CD4-positive, alpha-beta memory T cell (primary cell): ENCODE results near the gene TDRD9. TPM values are rescaled to one million over a fixed set of nuclear protein-coding genes. Genes with fewer than 3 reads are reported as not detected.

Source experiments
- CTCF ChIA-PET: fragments of 350-600 bp; sonication (Branson Sonifier 250); formaldehyde crosslinking; loops from one replicate; lab custom pipeline; 2021; ENCODE audit warnings: inconsistent platforms; ENCODE audit not compliant: partially characterized antibody; lab: Charles Lee
- POLR2A ChIA-PET: fragments of 350-600 bp; sonication (Branson Sonifier 250); formaldehyde crosslinking; loops from one replicate; lab custom pipeline; 2021; ENCODE audit not compliant: partially characterized antibody; lab: Charles Lee
- DNase-seq, 5 donors: peaks; one replicate each; pipeline versions ENCODE4 v3.0.0 to v3.0.0-alpha.2; 2020 to 2022; ENCODE audit warnings: mixed read lengths in 1 of 5
- H3K27ac ChIP-seq: one replicate; pipeline ENCODE4 v1.7.0; 2013; ENCODE audit warnings: low read depth, low read length
- H3K27me3 ChIP-seq: 2 replicates; pipeline ENCODE4 v1.7.0; 2013; ENCODE audit warnings: mild to moderate bottlenecking, low read length, moderate library complexity; ENCODE audit not compliant: insufficient read depth
- H3K36me3 ChIP-seq: 2 replicates; pipeline ENCODE4 v1.7.0; 2013; ENCODE audit warnings: mild to moderate bottlenecking, low read length, moderate library complexity; ENCODE audit not compliant: insufficient read depth
- H3K4me1 ChIP-seq: 2 replicates; pipeline ENCODE4 v1.7.0; 2013; ENCODE audit warnings: mild to moderate bottlenecking, low read length, moderate library complexity; ENCODE audit not compliant: insufficient read depth
- H3K4me3 ChIP-seq, 2 donors: one replicate each; pipeline ENCODE4 v1.7.0; 2013; ENCODE audit warnings: low read length in 2 of 2, mild to moderate bottlenecking in 1 of 2
- H3K9me3 ChIP-seq, 2 donors: one replicate each; pipeline ENCODE4 v1.7.0; 2013; ENCODE audit warnings: low read length in 2 of 2, control low read depth in 1 of 2; ENCODE audit not compliant: control insufficient read depth in 1 of 2
- H3K27ac Mint-ChIP-seq, 7 donors: one replicate each; pipeline ENCODE4 v1.8.0; 2020 to 2021; ENCODE audit warnings: mixed read lengths in 7 of 7, mild to moderate bottlenecking in 6 of 7, inconsistent platforms in 3 of 7, moderate library complexity in 3 of 7
- H3K27me3 Mint-ChIP-seq, 2 donors: one replicate each; pipeline ENCODE4 v1.8.0; 2020 to 2021; ENCODE audit warnings: mixed read lengths in 2 of 2
- H3K36me3 Mint-ChIP-seq, 2 donors: one replicate each; pipeline ENCODE4 v1.8.0; 2020 to 2021; ENCODE audit warnings: mixed read lengths in 2 of 2, inconsistent platforms in 1 of 2, mild to moderate bottlenecking in 1 of 2
- H3K4me1 Mint-ChIP-seq, 4 donors: one replicate each; pipeline ENCODE4 v1.8.0; 2020 to 2021; ENCODE audit warnings: mixed read lengths in 4 of 4, mild to moderate bottlenecking in 1 of 4
- H3K4me3 Mint-ChIP-seq, 8 donors: one replicate each; pipeline ENCODE4 v1.8.0; 2020 to 2021; ENCODE audit warnings: mixed read lengths in 8 of 8, mild to moderate bottlenecking in 7 of 8, moderate library complexity in 6 of 8, inconsistent platforms in 3 of 8
- H3K9me3 Mint-ChIP-seq, 8 donors: one replicate each; pipeline ENCODE4 v1.8.0; 2020 to 2021; ENCODE audit warnings: mixed read lengths in 8 of 8, mild to moderate bottlenecking in 5 of 8, inconsistent platforms in 3 of 8, moderate library complexity in 1 of 8
- intact Hi-C: fragments of 100-400 bp; cut with micrococcal nuclease; formaldehyde crosslinking; loops from one replicate; pipeline ENCODE4 v1.15.1; 2023
- polyA plus RNA-seq, 2 donors: library from polyadenylated mRNA; unstranded; fragments of 300-500 nt; fragmentation: Illumina TruSeq; gene quantifications; one replicate each; pipeline ENCODE4 v1.2.3, GENCODE V29; 2021
- total RNA-seq, 2 experiments: library from RNA; stranded (reverse); gene quantifications; one replicate each; pipeline ENCODE4 v1.2.3, GENCODE V29; 2021

Gene TDRD9
- total and polyA plus RNA-seq, 4 experiments from 2014 or later, result 0.28 to 1.2 (median 0.59) TPM

GRCh38 chr14:104092931-104093365 is 164.7 kb downstream of the TDRD9 start:
- no peaks in the 10 kb centered on the region for H3K9me3 Mint-ChIP-seq
- intact Hi-C loops, result no loop called here

DNA sequence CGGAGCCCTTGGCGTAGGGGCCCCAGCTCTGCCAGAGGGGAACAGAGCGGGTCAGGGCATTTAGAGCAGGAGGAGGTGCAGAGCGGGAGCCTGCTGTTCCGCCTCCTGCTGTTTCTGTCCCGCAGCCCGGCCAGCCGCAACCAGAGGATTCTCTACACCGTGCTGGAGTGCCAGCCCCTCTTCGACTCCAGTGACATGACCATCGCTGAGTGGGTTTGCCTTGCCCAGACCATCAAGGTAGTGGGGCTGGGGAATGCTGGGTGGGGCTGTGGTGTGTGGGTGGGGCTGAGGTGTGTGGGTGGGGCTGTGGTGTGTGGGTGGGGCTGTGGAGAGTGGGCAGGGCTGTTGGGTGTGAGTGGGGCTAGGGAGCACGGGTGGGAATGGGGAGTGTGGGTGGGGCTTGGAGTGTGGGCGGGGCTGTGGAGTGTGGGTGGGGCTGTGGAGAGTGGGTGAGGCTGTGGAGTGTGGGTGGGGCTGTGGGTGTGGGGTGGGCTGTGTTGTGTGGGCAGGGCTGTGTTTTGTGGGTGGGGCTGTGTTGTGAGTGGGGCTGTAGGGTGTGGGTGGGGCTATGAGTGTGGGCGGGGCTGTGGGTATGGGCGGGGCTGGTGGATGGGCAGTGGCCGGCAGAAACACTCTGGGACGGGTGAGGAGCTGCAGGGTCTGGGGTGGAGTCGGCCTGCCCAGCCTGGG is 165.3 kb downstream of the TDRD9 start:
- ChIA-PET CTCF (interaction anchor here (1.0 to 4.6 kb wide), 5 partner anchors 9 to 470 kb away, joined by 3 to 31 read pairs (median 3); no protein-coding TSS in a partner anchor), POLR2A (interaction anchor here (0.7 kb wide), 1 partner anchor 16 kb away, joined by 3 read pairs; no protein-coding TSS in a partner anchor)
- H3K4me3 Mint-ChIP-seq, result no peak overlapping the region
- intact Hi-C loops, result no loop called here
- H3K36me3 ChIP-seq, result no peaks in the 10 kb centered on the region
- H3K27me3 ChIP-seq, result no peaks in the 10 kb centered on the region
- no peaks in the 10 kb centered on the region for H3K9me3 Mint-ChIP-seq
- no peak overlapping the region for H3K4me3 ChIP-seq
- DNase-seq, result peak in 1 of 5 donors; percentile 50
- H3K36me3 Mint-ChIP-seq, result no peaks in the 10 kb centered on the region
- H3K27me3 Mint-ChIP-seq, result peaks cover 0 to 3% of the 10 kb centered on the region in 2 donors
- H3K4me1 Mint-ChIP-seq, result peaks cover 4 to 5% (median 4%) of the 10 kb centered on the region in 4 donors
- no peak overlapping the region for H3K27ac ChIP-seq
- H3K4me1 ChIP-seq, result peaks cover 8% of the 10 kb centered on the region
- H3K27ac Mint-ChIP-seq, result no peak overlapping the region
- H3K9me3 ChIP-seq, result no peaks in the 10 kb centered on the region

More at GRCh38 chr14:104092931-104093365, 164.7 kb downstream of the TDRD9 start:
- Histone ChIP-seq H3K27ac (no peak overlapping the region), H3K36me3 (no peaks in the 10 kb centered on the region), H3K4me1 (peaks cover 8% of the 10 kb centered on the region), H3K4me3 (no peak overlapping the region), H3K9me3 (no peaks in the 10 kb centered on the region), H3K27me3 (no peaks in the 10 kb centered on the region)
- H3K27me3 Mint-ChIP-seq, result peaks cover 0 to 3% of the 10 kb centered on the region in 2 donors
- H3K36me3 Mint-ChIP-seq, result no peaks in the 10 kb centered on the region
- no peak overlapping the region for H3K27ac Mint-ChIP-seq
- CTCF ChIA-PET, result interaction anchor here (4.6 kb wide), 1 partner anchor 15 kb away, joined by 31 read pairs; no protein-coding TSS in a partner anchor
- POLR2A ChIA-PET, result no interaction called here
- no peak for DNase-seq
- H3K4me3 Mint-ChIP-seq, result no peak overlapping the region
- peaks cover 4 to 5% (median 4%) of the 10 kb centered on the region in 4 donors for H3K4me1 Mint-ChIP-seq

DNA sequence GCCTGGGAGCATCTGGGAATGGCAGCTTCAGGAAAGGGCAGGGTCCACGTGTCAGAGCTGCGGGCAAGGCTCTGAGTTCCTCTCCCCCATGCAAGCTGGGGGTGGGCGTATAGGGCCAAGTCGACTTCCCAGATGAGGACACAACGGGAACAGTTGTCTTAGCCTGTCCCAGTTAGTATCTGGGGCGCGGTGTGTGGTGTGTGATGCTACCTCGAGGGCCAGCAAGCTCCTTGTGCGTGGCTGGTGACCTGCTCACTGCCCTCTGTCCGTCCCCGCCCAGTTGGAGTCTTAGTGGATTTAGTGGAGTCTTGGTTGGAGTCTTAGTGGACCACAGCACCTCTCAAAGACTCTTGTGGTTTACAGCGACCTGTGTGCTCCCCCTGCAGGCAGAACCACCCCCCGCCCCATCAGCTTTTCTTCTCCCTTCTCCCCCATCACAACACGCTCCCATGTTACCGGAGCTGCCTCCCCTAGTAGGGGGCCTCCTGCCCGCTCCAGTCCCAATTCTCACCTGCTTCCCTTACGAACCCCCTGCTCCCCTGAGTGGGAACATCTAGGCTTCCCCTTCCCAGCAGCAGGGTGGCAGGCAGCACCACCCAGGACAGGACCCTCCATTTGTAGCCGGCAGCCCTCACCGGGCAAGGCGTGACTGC is 165.9 kb downstream of the TDRD9 start:
- no peak overlapping the region for H3K27ac Mint-ChIP-seq
- H3K27me3 Mint-ChIP-seq, result peaks cover 0 to 3% of the 10 kb centered on the region in 2 donors
- H3K4me1 Mint-ChIP-seq, result peaks cover 4 to 5% (median 4%) of the 10 kb centered on the region in 4 donors
- DNase-seq, result peak in 1 of 5 donors; percentile 7
- Histone ChIP-seq H3K36me3 (no peaks in the 10 kb centered on the region), H3K27me3 (no peaks in the 10 kb centered on the region), H3K4me1 (peaks cover 8% of the 10 kb centered on the region), H3K27ac (no peak overlapping the region), H3K4me3 (no peak overlapping the region), H3K9me3 (no peaks in the 10 kb centered on the region)
- H3K36me3 Mint-ChIP-seq, result no peaks in the 10 kb centered on the region
- H3K4me3 Mint-ChIP-seq, result peak overlapping the region in 1 of 8 donors; percentile 10
- ChIA-PET CTCF (interaction anchor here (1.0 to 4.6 kb wide), 5 partner anchors 10 to 470 kb away, joined by 3 to 31 read pairs (median 3); no protein-coding TSS in a partner anchor), POLR2A (interaction anchor here (0.7 kb wide), 1 partner anchor 16 kb away, joined by 3 read pairs; no protein-coding TSS in a partner anchor)
- no peaks in the 10 kb centered on the region for H3K9me3 Mint-ChIP-seq
- intact Hi-C loops, result no loop called here

DNA sequence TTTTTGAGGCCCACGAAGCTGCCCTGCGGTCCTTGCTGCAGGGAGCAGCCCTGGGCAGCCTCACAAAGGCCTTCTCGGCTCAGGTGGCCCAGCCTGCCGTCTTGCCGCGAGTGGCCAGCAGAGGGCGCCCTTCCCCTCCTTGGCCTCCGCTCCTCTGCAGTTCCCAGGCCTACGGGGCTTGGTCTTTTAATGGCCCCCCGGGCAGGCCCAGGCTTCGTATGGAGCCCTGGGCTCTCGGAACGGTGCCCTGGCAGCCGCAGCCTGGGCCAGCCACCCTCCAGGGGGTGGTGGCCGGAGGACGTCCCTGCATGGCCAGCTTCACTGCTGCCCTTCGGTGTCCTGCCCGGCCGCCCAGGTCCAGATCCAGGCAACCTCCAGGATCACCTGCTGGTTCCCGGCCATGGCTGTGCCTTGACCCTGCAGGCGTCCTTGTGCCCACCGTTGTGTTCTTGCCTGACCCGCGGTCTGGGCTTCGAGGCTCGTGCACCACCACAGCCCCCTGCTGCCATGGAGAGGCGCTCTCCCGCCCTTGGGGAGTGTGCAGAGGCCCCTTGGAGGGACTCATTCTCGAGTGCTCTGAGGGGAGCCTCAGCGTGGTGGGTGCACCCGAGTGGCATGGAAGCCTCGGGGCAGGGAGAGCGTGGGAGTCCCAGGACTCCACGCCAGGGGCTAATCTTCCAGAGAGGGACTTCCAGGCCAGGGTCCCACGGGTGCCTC is 166.6 kb downstream of the TDRD9 start:
- Mint-ChIP-seq H3K36me3 (no peaks in the 10 kb centered on the region), H3K27ac (no peak overlapping the region), H3K9me3 (no peaks in the 10 kb centered on the region), H3K4me1 (peaks cover 4 to 5% (median 4%) of the 10 kb centered on the region in 4 donors), H3K4me3 (peak overlapping the region in 1 of 8 donors; percentile 10), H3K27me3 (peaks cover 0 to 3% of the 10 kb centered on the region in 2 donors)
- Histone ChIP-seq H3K36me3 (no peaks in the 10 kb centered on the region), H3K4me3 (no peak overlapping the region), H3K9me3 (no peaks in the 10 kb centered on the region), H3K27me3 (no peaks in the 10 kb centered on the region), H3K27ac (no peak overlapping the region), H3K4me1 (peaks cover 8% of the 10 kb centered on the region)
- DNase-seq, result peak; percentile 59 to 69 (median 63)
- POLR2A ChIA-PET, result interaction anchor here (0.7 kb wide), 1 partner anchor 17 kb away, joined by 3 read pairs; no protein-coding TSS in a partner anchor
- CTCF ChIA-PET, result interaction anchor here (1.0 to 4.6 kb wide), 5 partner anchors 10 to 469 kb away, joined by 3 to 31 read pairs (median 3); no protein-coding TSS in a partner anchor
- intact Hi-C loops, result no loop called here

DNA sequence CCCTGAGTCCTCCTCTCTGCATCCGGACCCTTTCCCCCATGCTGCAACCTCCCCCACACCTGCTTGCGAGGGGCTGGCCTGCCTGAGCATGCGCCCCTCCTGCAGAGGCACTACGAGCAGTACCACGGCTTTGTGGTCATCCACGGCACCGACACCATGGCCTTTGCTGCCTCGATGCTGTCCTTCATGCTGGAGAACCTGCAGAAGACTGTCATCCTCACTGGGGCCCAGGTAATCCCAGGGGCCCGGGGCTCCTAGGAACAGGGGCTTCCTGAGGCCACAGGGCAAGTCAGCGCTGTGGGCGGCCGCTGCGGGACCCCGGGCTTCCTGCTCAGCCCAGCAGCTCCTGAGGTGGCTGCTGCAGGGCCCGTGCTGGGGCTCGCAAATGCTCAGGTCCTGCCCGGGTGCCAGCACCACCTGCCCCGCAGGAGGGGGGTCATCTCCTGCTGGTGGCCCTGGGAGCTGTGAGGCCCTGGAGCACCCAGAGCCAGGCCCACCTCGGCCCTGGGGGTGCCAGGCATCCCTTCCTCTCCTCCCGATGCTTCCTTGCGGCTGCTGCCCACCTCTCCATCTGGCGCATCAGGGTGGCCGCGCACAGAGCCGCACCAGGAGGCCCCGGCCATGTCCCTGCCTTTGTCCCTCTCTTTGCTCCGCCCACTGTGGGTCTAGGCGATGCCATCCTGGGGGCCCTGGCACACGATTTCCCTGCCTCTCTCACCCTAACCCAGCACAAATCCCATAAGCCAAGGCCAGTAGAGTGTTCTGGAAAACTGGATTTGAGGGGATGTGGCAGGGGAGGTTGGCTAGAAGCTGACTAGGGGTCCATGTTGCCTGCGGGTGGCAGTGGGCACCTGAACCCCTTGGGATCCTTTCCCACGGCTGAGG is 167.4 kb downstream of the TDRD9 start:
- Histone ChIP-seq H3K4me3 (no peak overlapping the region), H3K27me3 (no peaks in the 10 kb centered on the region), H3K27ac (no peak overlapping the region), H3K4me1 (peaks cover 8% of the 10 kb centered on the region), H3K36me3 (no peaks in the 10 kb centered on the region), H3K9me3 (no peaks in the 10 kb centered on the region)
- ChIA-PET POLR2A (no interaction called here), CTCF (interaction anchor here (2.2 to 4.6 kb wide), 2 partner anchors 18 kb away, joined by 8 to 31 read pairs; no protein-coding TSS in a partner anchor)
- Mint-ChIP-seq H3K27ac (no peak overlapping the region), H3K4me3 (no peak overlapping the region), H3K36me3 (no peaks in the 10 kb centered on the region), H3K9me3 (no peaks in the 10 kb centered on the region), H3K4me1 (peaks cover 4 to 5% (median 4%) of the 10 kb centered on the region in 4 donors), H3K27me3 (peaks cover 0 to 3% of the 10 kb centered on the region in 2 donors)
- intact Hi-C loops, result no loop called here
- no peak for DNase-seq

GRCh38 chr14:104096318-104096717 is 168.1 kb downstream of the TDRD9 start:
- Mint-ChIP-seq H3K36me3 (no peaks in the 10 kb centered on the region), H3K27ac (no peak overlapping the region), H3K4me3 (no peak overlapping the region), H3K9me3 (no peaks in the 10 kb centered on the region), H3K27me3 (peaks cover 0 to 3% of the 10 kb centered on the region in 2 donors), H3K4me1 (peaks cover 4 to 5% (median 4%) of the 10 kb centered on the region in 4 donors)
- Histone ChIP-seq H3K4me1 (peaks cover 8% of the 10 kb centered on the region), H3K36me3 (no peaks in the 10 kb centered on the region), H3K27me3 (no peaks in the 10 kb centered on the region), H3K9me3 (no peaks in the 10 kb centered on the region), H3K4me3 (no peak overlapping the region), H3K27ac (no peak overlapping the region)
- POLR2A ChIA-PET, result no interaction called here
- intact Hi-C loops, result no loop called here
- no peak for DNase-seq
- CTCF ChIA-PET, result interaction anchor here (2.2 kb wide), 1 partner anchor 19 kb away, joined by 8 read pairs; no protein-coding TSS in a partner anchor
